SK-N-SH treated with all-trans-retinoic acid at 6 μM for 48 hours (cell line): ENCODE results near the gene CFP.

Source experiments
- ARNTL ChIP-seq: fragments of 450-650 bp; formaldehyde crosslinking; IDR thresholded peaks from 2 replicates; pipeline ENCODE4 v1.5.0; 2020; ENCODE audit warnings: low read depth, mild to moderate bottlenecking, moderate library complexity, borderline replicate concordance
- SNAI2 ChIP-seq: fragments of 250-450 bp; sonication (Bioruptor Pico); IDR thresholded peaks from 2 replicates; pipeline ENCODE4 v1.5.0; 2020; ENCODE audit warnings: mild to moderate bottlenecking, moderate library complexity
- ZC3H10 ChIP-seq: fragments of 250-450 bp; sonication (Bioruptor Pico); IDR thresholded peaks from 2 replicates; pipeline ENCODE4 v1.5.1; 2021; ENCODE audit warnings: mild to moderate bottlenecking, moderate library complexity
- TF ChIP-seq, protein P1 (sequence below): fragments of 250-450 bp; sonication (Bioruptor Pico); IDR thresholded peaks from 2 replicates; pipeline ENCODE4 v1.5.1; 2020; ENCODE audit warnings: low read depth, mild to moderate bottlenecking, moderate library complexity

DNA sequence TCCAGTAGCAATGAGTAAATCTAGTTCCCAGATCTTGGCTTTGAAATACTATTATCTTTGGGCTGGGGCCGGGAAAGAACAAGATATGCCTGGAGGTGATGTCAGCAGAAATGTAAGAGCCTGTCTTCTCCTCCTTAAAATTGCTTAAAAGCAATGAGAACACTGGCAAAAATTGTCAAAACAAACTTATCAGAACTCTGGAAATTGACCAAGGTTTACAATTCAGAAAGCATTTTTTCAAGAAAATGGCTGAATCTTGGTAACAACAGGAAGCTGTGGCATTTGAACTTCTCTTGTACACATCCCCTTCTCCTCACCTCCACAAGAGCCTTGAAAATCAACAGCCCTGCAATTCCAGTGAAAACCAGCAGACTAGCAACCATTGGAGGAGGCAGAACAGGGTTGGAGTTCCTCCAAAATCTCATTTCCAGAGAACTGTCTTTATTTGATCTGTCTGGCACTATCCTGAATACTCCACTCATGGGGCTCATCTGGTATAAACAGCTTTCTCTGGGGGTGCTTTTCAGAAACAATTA is 33.9 kb downstream of the CFP start:
- TF ChIP-seq, protein P1, sequence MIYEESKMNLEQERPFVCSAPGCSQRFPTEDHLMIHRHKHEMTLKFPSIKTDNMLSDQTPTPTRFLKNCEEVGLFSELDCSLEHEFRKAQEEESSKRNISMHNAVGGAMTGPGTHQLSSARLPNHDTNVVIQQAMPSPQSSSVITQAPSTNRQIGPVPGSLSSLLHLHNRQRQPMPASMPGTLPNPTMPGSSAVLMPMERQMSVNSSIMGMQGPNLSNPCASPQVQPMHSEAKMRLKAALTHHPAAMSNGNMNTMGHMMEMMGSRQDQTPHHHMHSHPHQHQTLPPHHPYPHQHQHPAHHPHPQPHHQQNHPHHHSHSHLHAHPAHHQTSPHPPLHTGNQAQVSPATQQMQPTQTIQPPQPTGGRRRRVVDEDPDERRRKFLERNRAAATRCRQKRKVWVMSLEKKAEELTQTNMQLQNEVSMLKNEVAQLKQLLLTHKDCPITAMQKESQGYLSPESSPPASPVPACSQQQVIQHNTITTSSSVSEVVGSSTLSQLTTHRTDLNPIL (CRISPR knock-in tag): no peak
- TF ChIP-seq SNAI2 (CRISPR knock-in tag) (no peak), ARNTL (CRISPR knock-in tag) (no peak), ZC3H10 (CRISPR knock-in tag) (no peak)
